Measurements from ENCODE around the gene ACSS1.

- TF ChIP-seq REST (IDR thresholded peaks at IDR 0.05; ENCODE audit: insufficient read depth in 1 of 2, low read depth in 2 of 2, low read length in 2 of 2) (no peak), TAF1 (IDR thresholded peaks at IDR 0.05; ENCODE audit: borderline replicate concordance, insufficient read depth, low read length) (no peak), POLR2AphosphoS5 (IDR thresholded peaks at IDR 0.05; ENCODE audit: low read depth, low read length) (no peak)
Measured at GRCh38 chr20:25033265-25033923, 24.5 kb downstream of the ACSS1 start.

Measured in PFSK-1 (cell line).